MCF 10A (cell line): ENCODE results near the gene TCF7. TPM values are rescaled to one million over a fixed set of nuclear protein-coding genes. Genes with fewer than 3 reads are reported as not detected.
A peak's percentile ranks its signal among the peaks of the same experiment; 100 is the strongest.

Experiments
- BruUV-seq: library from RNA; stranded (reverse); fragments of 400-500 nt; replicated peaks from 2 replicates; lab custom pipeline; 2021; lab: Mats Ljungman, UMichigan
- CTCF ChIA-PET: fragments of 300-600 bp; sonication (Branson Sonifier 250); formaldehyde crosslinking; extraction: SDS; loops from one replicate; lab custom pipeline; 2021; ENCODE audit warnings: antibody characterized with exemption, inconsistent platforms; lab: Yijun Ruan, JAX
- POLR2A ChIA-PET: fragments of 300-600, 350-650 bp; sonication (Branson Sonifier 250); formaldehyde crosslinking; extraction: SDS; loops from one replicate; lab custom pipeline; 2020; ENCODE audit warnings: antibody characterized with exemption, inconsistent platforms; lab: Yijun Ruan, JAX
- DNase-seq: peaks from one replicate; pipeline ENCODE4 v3.0.0-alpha.2; 2018; ENCODE audit not compliant: unreplicated experiment
- H3K27ac Mint-ChIP-seq: one replicate; pipeline ENCODE4 v1.8.0; 2022; ENCODE audit warnings: mild to moderate bottlenecking, low read depth, mixed read lengths; ENCODE audit not compliant: unreplicated experiment
- H3K27me3 Mint-ChIP-seq: one replicate; pipeline ENCODE4 v1.8.0; 2022; ENCODE audit warnings: mixed read lengths; ENCODE audit not compliant: insufficient read depth, unreplicated experiment
- H3K36me3 Mint-ChIP-seq: one replicate; pipeline ENCODE4 v1.8.0; 2022; ENCODE audit warnings: mild to moderate bottlenecking, moderate library complexity, mixed read lengths; ENCODE audit not compliant: insufficient read depth, unreplicated experiment
- H3K4me1 Mint-ChIP-seq: one replicate; pipeline ENCODE4 v1.8.0; 2022; ENCODE audit warnings: mixed read lengths; ENCODE audit not compliant: insufficient read depth, unreplicated experiment
- H3K4me3 Mint-ChIP-seq: one replicate; pipeline ENCODE4 v1.8.0; 2022; ENCODE audit warnings: mild to moderate bottlenecking, moderate library complexity, mixed read lengths; ENCODE audit not compliant: unreplicated experiment
- H3K9me3 Mint-ChIP-seq: one replicate; pipeline ENCODE4 v1.8.0; 2022; ENCODE audit warnings: mixed read lengths; ENCODE audit not compliant: unreplicated experiment
- intact Hi-C: fragments of 100-400 bp; cut with micrococcal nuclease; formaldehyde crosslinking; loops from 2 replicates; pipeline ENCODE4 v1.14.1; 2022
- total RNA-seq: library from RNA; stranded (reverse); gene quantifications from 2 replicates; pipeline ENCODE4 v1.2.3, GENCODE V29; 2022
- TF ChIP-seq, protein P1 (sequence below): fragments of 200-600 bp; IDR thresholded peaks from one replicate; pipeline ENCODE4 v1.8.0; 2022; ENCODE audit warnings: antibody characterized with exemption, mild to moderate bottlenecking; ENCODE audit not compliant: unreplicated experiment

The TCF7 gene
- total RNA-seq, 1 experiment from 2014 or later, result 0.42 TPM

DNA sequence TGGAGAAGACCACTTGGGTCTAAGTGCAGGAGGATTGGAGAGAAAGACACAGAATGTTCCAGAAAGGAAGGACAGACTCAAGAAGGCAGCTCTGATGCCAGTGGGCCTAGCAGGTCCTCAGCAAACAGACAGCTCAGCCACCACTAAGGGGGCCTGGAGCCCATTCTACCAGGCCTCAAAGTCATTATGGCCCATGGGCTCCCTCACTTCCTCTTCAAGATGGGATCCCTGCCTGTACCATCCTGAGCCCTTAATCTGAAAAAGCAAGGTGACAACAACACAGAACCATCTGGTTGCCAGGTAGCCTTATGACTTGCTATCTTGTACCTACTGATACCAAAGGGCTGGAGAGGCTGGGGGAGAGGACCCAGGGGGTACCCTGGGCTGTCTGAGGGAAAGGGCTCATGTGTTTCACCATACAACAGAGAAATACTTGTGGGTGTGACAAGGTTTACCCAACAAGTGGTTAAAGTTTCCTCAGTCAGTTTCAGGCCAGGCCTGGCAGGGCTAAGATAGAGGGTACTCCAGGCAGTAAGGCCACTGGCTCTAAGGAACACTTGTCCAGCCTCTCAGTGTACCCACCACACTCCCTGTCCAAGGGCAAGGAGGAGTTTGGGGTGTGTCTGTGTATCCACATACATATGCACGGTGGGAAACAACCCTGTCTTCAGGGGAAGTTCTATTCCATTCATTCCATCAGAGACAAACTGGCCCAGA is 30.7 kb downstream of the TCF7 start:
- TF ChIP-seq, protein P1, sequence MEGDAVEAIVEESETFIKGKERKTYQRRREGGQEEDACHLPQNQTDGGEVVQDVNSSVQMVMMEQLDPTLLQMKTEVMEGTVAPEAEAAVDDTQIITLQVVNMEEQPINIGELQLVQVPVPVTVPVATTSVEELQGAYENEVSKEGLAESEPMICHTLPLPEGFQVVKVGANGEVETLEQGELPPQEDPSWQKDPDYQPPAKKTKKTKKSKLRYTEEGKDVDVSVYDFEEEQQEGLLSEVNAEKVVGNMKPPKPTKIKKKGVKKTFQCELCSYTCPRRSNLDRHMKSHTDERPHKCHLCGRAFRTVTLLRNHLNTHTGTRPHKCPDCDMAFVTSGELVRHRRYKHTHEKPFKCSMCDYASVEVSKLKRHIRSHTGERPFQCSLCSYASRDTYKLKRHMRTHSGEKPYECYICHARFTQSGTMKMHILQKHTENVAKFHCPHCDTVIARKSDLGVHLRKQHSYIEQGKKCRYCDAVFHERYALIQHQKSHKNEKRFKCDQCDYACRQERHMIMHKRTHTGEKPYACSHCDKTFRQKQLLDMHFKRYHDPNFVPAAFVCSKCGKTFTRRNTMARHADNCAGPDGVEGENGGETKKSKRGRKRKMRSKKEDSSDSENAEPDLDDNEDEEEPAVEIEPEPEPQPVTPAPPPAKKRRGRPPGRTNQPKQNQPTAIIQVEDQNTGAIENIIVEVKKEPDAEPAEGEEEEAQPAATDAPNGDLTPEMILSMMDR, result no peak
- H3K36me3 Mint-ChIP-seq, result peaks cover 73% of the 10 kb centered on the region
- H3K27me3 Mint-ChIP-seq, result no peaks in the 10 kb centered on the region
- POLR2A ChIA-PET, result interaction anchor here (1.2 to 1.4 kb wide), 3 partner anchors 34 to 104 kb away, joined by 4 to 5 read pairs (median 5); no protein-coding TSS in a partner anchor
- H3K9me3 Mint-ChIP-seq, result no peaks in the 10 kb centered on the region
- H3K4me1 Mint-ChIP-seq, result peaks cover 19% of the 10 kb centered on the region
- H3K27ac Mint-ChIP-seq, result no peak overlapping the region
- H3K4me3 Mint-ChIP-seq, result no peak overlapping the region
- CTCF ChIA-PET, result interaction anchor here (0.5 to 19.8 kb wide), 17 partner anchors 7 to 1022 kb away, joined by 3 to 867 read pairs (median 4); no protein-coding TSS in a partner anchor
- intact Hi-C loops, result loop anchor here (1.0 kb wide), 1 partner anchor 106 kb away; no protein-coding TSS in a partner anchor
- no peak for DNase-seq
- BruUV-seq, result no TSS peak

DNA sequence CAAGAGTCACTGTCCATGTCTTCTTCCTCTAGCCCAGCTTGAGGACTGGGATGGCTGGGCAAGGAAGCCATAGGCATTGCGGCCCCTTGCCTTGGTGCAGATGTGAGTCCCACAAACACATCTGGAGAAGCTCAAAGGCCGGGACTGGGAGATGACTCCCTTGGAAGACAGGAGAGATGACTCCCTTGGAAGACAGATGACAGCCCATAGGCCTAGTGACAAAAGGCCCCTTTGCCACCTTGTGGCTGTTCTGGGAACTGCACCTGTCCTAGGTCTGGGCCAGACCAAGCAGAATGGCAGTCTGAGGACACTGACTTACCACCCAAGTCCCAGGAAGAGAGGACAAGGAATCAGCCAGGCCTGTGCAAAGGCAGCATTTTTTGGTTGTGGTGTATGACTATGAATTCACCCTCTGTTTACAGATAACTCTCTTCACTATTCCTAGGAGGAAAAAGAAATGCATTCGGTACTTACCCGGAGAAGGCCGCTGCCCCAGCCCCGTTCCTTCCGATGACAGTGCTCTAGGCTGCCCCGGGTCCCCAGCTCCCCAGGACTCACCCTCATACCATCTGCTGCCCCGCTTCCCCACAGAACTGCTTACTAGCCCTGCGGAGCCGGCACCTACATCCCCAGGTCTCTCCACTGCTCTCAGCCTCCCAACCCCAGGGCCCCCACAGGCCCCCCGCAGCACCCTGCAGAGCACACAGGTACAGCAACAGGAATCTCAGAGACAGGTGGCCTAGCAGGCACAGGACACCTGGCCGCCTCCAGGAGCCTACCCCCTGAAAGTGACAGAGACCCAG is 31.5 kb downstream of the TCF7 start:
- Mint-ChIP-seq H3K27me3 (no peaks in the 10 kb centered on the region), H3K4me1 (peaks cover 13% of the 10 kb centered on the region), H3K9me3 (no peaks in the 10 kb centered on the region), H3K36me3 (peaks cover 80% of the 10 kb centered on the region), H3K27ac (no peak overlapping the region), H3K4me3 (no peak overlapping the region)
- ChIA-PET CTCF (interaction anchor here (0.5 to 19.8 kb wide), 22 partner anchors 7 to 1023 kb away, joined by 3 to 867 read pairs (median 4); no protein-coding TSS in a partner anchor), POLR2A (interaction anchor here (1.0 to 1.3 kb wide), 5 partner anchors 11 to 105 kb away, joined by 4 to 6 read pairs (median 5); no protein-coding TSS in a partner anchor)
- no TSS peak for BruUV-seq
- intact Hi-C loops, result loop anchor here (1.0 kb wide), 1 partner anchor 107 kb away; no protein-coding TSS in a partner anchor
- peak; percentile 88 for DNase-seq
- TF ChIP-seq, protein P1, result peak; percentile 98

DNA sequence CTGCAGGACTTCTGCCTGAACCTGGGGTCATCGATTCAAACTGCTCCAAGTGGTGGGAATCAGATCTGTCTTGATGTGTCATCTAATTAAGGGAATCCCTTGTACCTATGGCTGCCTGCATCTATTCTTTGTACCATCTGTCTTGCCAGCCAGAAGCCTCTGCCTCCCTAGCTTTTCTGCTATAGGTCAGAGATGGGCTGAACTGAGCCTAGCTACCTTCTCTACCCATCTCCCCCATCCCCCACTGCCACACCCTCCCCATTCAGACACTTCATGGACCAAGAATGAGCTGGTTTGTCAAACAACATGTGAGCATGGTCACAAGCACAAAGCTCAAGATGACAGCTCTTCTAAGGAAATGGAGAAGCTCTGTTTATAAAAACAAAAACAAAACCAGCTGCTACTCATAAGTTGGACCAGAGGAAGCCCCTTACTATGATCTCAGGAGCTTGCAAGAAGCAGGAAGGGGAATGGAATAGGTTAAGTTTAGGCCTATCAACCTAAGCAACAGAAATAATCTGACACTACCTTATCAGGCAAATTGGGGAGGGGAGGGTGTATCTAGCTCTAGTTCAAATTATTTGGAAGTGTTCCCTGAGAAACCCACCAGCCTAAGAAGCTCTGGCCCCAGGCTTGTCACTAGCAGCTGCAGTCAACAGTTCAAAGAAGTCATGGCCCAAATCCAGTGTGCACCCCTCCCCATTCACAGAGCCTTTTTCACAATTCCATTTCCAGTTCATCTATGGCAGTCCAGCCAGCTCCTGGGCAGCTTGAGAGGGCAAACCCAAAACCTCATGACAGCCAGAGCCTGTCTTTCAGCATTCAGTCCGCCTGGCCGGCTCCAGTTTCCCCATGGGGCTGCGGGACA is 32.4 kb downstream of the TCF7 start:
- CTCF ChIA-PET, result interaction anchor here (0.5 to 19.8 kb wide), 25 partner anchors 8 to 1036 kb away, joined by 3 to 867 read pairs (median 4); no protein-coding TSS in a partner anchor
- H3K4me1 Mint-ChIP-seq, result peaks cover 7% of the 10 kb centered on the region
- no peak for DNase-seq
- POLR2A ChIA-PET, result interaction anchor here (1.0 to 1.3 kb wide), 6 partner anchors 10 to 107 kb away, joined by 3 to 6 read pairs (median 5); no protein-coding TSS in a partner anchor
- peaks cover 81% of the 10 kb centered on the region for H3K36me3 Mint-ChIP-seq
- TF ChIP-seq, protein P1, result no peak
- no peaks in the 10 kb centered on the region for H3K9me3 Mint-ChIP-seq
- intact Hi-C loops, result no loop called here
- BruUV-seq, result no TSS peak
- no peak overlapping the region for H3K4me3 Mint-ChIP-seq
- H3K27me3 Mint-ChIP-seq, result no peaks in the 10 kb centered on the region
- peak overlapping the region; percentile 33 for H3K27ac Mint-ChIP-seq
